HEK293 (cell line): ENCODE measurements around the gene STEAP1B.

Experiments
- CTCF ChIP-seq: fragments of 450-650 bp; formaldehyde crosslinking; IDR thresholded peaks from 2 replicates; pipeline ENCODE4 v1.5.1; 2016; ENCODE audit warnings: missing biosample characterization, missing genetic modification characterization
- RBAK ChIP-seq: fragments of 450-650 bp; formaldehyde crosslinking; IDR thresholded peaks from 2 replicates; pipeline ENCODE4 v1.5.1; 2016; ENCODE audit warnings: missing biosample characterization, missing genetic modification characterization
- ZFHX2 ChIP-seq: fragments of 450-650 bp; formaldehyde crosslinking; conservative IDR thresholded peaks from 2 replicates; pipeline ENCODE4 v1.5.1; 2016; ENCODE audit warnings: missing biosample characterization, missing genetic modification characterization
- ZNF121 ChIP-seq: fragments of 450-650 bp; formaldehyde crosslinking; IDR thresholded peaks from 2 replicates; pipeline ENCODE4 v1.5.1; 2016; ENCODE audit warnings: missing biosample characterization, missing genetic modification characterization
- ZNF175 ChIP-seq: fragments of 450-650 bp; formaldehyde crosslinking; IDR thresholded peaks from 2 replicates; pipeline ENCODE4 v1.5.1; 2016; ENCODE audit warnings: missing biosample characterization, missing genetic modification characterization
- ZNF398 ChIP-seq: fragments of 450-650 bp; formaldehyde crosslinking; IDR thresholded peaks from 2 replicates; pipeline ENCODE4 v1.5.1; 2017; ENCODE audit warnings: missing biosample characterization, missing genetic modification characterization
- ZNF629 ChIP-seq: fragments of 450-650 bp; formaldehyde crosslinking; IDR thresholded peaks from 2 replicates; pipeline ENCODE4 v1.5.1; 2017; ENCODE audit warnings: missing biosample characterization, missing genetic modification characterization
- ZNF639 ChIP-seq: fragments of 450-650 bp; formaldehyde crosslinking; IDR thresholded peaks from 2 replicates; pipeline ENCODE4 v1.5.1; 2016; ENCODE audit warnings: missing biosample characterization, missing genetic modification characterization
- ZNF785 ChIP-seq: fragments of 450-650 bp; formaldehyde crosslinking; IDR thresholded peaks from 2 replicates; pipeline ENCODE4 v1.5.1; 2016; ENCODE audit warnings: missing biosample characterization, missing genetic modification characterization
- ZSCAN30 ChIP-seq: fragments of 450-650 bp; IDR thresholded peaks from 2 replicates; pipeline ENCODE4 v1.5.1; 2018; ENCODE audit warnings: missing biosample characterization, mild to moderate bottlenecking, missing genetic modification characterization, moderate library complexity

GRCh38 chr7:22425361-22425760 lies 74.6 kb downstream of the STEAP1B start:
- TF ChIP-seq ZNF398 (tag by site-specific recombination): no peak
- TF ChIP-seq ZSCAN30 (tag by site-specific recombination): no peak
- TF ChIP-seq ZNF785 (tag by site-specific recombination): no peak
- TF ChIP-seq ZNF121: no peak
- no peak for TF ChIP-seq ZNF175 (tag by site-specific recombination)
- no peak for TF ChIP-seq RBAK (tag by site-specific recombination)
- no peak for TF ChIP-seq CTCF (tag by site-specific recombination)
- no peak for TF ChIP-seq ZFHX2 (tag by site-specific recombination)
- no peak for TF ChIP-seq ZNF639 (tag by site-specific recombination)
- no peak for TF ChIP-seq ZNF629 (tag by site-specific recombination)
